Embryonic facial prominence (tissue), 1 donor: ENCODE measurements around the gene CD6.
"Not testable (repeated sequence)": the region's sequence is repeated elsewhere in the genome, so short reads cannot be mapped to it uniquely, and the experiment has no call there.

ENCODE experiments used
- DNase-seq: peaks from one replicate; pipeline ENCODE4 v3.0.0-alpha.2; 2016; ENCODE audit errors: extremely low spot score

Gene CD6

DNA sequence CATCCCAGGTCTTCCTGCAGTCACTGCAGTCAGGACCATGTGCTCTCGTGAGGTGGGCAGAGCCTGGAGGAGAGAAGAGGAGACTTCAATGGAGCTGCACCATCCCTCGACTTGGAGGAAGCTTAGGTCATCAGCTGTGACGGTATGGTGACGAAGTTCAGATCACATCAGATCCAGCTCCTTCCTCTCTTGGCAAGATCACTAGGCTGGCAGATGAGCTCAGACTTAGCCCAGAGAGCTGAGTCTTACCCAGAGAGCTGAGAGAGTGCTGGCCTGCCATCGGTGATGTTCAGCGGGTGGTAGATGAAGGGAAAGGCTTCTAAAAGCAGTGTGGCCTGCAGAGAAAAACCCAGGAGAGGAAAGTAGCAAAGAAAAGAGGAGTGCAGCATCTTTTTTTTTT, 17.7 kb upstream of the CD6 start:
- no peak for DNase-seq

DNA sequence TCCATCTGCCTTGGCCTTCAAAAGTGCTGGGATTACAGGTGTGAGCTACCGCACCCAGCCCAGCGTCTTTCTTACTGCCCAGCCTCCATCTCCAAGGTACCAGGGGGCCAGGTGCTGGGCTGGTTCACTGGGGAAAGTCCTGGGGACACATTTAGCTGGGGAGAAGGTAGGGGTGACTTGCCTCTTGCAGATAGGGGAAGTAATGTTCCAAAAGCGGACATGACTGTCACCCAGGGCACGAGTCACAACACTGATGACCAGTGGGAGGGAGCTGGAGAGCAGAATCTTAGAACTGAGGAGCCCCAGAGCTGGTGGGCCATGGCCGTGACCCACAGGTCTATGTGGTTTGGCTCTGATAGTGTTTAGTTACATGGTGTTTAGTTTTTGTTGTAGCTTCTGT, 17.1 kb upstream of the CD6 start:
- no peak for DNase-seq

DNA sequence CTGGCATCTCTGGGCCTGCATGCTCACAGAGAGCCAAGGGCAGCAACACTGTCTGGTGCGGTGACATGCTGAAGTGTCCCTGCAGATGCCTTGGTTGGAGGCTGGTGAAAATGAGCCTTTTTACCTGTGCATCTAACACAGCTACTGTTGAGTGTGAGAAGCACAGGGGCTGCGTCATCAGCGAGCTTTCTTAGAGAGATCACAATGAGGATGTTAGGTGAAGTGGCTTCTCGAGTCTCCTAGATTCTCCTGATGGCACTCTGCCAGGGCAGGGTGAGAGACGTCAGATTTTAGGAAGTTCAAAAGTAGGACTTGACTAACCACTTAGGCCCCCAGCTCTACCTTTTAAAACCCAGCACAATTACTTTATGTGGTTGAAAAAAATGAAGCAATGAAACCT, 15.9 kb upstream of the CD6 start:
- no peak for DNase-seq

- no peak for DNase-seq
These were observed 14.3 kb upstream of the CD6 start for GRCh38 chr11:60957188-60957587.

DNA sequence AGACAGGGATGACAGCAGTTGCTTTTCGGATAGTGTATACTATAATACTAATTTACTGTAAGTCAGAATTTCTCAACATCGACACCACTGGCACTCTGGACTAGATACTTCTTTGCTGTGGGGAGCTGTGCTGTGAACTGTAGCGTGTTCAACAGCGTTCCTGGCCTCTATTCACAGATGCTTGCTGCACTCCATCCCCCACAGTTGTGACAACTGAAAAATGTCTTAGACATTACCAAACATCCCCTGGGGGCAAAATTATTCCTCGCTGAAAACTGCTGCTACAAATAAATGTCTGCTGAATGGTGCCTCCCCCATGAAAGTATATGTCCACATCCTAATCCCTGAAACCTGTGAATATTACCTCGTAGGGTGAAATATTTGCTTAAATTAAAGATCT, 12.0 kb upstream of the CD6 start:
- DNase-seq = no peak

DNA sequence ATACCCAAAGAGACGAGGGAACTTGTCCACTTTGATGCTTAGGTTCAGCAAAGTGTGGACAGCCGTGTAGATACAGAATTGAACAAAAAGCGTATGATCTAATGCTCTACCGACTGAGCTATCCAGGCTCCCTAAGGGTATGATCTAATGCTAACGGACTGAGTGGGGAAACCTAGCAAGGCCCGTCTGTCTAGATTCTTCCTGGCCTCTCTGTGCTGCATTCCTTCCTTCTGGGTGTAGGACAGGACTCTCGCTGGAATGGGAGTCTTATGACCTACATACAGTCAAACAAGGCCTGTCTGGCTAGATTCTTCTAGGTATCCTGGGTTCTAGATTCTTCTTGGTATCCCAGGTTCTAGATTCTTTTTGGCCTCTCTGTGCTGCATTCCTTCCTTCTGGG, 11.1 kb upstream of the CD6 start:
- no peak for DNase-seq

DNA sequence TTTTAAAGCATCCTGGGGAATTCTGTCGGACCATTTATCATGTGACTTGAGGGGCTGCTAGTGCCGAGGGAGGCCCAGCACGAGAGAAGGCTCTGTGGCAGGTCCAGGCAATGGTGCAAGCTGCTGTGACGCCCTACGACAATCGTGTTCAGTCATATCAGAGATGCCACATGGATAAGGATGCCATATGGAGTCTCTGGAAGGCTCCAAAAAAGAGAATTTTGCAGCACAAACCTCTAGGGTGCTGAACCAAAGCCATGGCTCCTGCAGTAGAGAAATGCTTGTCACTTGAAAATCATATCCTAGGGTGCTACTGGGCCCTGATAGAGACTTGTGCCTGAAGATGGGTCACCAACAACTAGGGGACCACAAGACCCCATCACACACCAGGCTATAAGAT, 6.7 kb upstream of the CD6 start:
- no peak for DNase-seq

DNA sequence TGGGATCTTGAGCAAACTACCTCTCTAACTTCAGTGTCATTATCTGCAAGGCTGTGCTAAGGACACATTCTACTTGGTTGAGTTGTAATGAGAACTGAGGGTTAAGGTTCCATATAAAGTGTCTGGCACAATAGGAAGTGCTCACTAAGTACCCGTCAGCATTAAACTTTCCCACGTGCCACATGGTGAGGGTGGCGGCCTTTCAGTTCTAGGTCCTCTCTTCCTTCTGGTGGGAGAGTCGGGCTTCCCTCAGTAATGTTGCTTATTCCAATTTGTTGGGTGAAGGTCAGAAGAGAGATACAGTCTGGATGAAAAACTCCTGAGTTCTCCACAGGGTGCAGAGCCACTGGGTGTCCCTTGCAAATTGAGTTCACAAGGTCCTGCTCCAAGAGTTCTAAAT, 4.6 kb upstream of the CD6 start:
- no peak for DNase-seq

- no peak for DNase-seq
These were observed 3.3 kb upstream of the CD6 start for GRCh38 chr11:60968223-60968622.

DNA sequence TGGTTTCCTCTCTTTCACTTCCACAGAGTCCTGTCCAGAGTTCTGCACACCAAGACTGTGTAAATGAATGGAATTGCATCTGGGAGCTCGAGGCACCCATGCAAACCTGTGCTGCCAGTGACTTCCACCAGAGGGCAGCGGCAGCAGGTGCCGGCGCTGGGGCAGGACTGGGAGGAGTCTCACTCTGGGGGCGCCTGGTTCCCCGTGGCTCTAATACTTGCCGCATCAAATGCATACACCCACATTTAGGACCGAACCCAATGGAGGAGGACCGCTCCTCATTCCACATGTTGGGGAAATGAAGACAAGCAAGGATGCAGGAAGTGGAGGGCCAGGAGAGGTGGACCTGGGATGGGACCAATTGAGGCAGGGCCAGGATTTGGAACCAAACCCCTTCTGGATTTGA, 1.1 kb upstream of the CD6 start:
- DNase-seq = no peak

- DNase-seq = no peak
These were observed 590 bp upstream of the CD6 start for GRCh38 chr11:60970890-60971289.

DNA sequence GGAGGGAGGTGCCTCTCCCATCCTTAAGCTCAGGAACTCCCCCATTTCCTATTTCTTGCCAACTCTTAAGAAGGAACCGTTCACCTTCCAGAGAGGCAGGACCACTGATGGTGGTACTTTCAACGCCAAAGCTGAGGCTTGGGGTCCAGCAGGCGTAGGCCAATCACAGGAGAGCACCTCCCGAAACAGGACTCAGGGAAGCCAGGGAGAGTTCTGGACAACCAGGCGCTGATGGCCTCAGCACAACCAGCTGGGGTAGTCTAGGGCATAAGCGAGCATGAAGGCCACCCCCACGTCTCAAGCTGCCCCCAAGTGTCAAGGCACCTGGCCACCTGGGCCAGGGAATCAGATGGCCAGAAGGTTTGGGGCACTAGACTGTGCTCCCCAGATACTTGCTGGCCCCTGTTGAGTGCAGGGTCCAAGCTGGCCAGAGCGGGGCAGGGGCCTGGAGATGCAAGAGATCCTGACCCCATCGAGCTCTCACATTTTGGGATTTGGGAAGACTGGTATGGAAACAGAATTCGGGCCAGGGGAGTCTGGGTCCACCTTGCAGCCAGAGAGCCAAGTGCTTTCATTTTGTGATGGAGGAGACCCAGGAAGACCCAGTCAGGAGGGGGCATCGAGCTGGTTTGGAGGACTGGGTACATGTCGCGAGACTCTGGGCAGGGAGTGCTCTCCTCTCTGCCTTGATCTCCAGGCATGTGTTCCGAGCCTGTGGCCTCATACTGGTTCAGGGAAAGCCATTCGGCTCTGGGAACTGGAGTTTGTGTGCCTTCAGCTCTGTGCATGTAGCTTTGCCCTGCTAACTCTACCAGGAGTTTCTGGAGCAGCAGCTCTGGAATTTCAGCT, 926 bp downstream of the CD6 start:
- no peak for DNase-seq

GRCh38 chr11:60973699-60974098, 2.2 kb downstream of the CD6 start:
- no peak for DNase-seq

GRCh38 chr11:60974316-60974715, 2.8 kb downstream of the CD6 start:
- DNase-seq = not testable (repeated sequence)

DNA sequence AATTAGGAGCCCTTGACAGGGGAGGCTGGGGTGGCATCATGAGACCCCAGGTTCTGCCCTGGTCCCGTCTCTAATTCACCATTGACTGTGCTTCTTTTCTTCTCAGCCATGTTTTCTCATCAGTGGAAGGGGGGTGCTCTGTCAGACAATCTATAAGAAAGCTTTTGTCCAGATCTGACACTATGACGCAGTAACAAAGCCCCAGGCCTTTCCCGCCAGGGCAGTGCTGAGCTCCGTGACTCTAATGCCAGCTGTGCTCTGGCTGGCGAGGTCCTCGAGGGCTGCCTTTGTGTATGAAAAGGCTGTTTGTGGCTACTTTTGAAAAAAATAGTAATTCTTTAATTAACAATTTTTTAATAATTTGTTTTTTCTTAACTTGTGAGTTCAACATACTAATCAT, 3.2 kb downstream of the CD6 start:
- DNase-seq = no peak

GRCh38 chr11:60977224-60977623, 5.7 kb downstream of the CD6 start:
- no peak for DNase-seq

- no peak for DNase-seq
These were observed 6.4 kb downstream of the CD6 start for GRCh38 chr11:60977836-60978235.

GRCh38 chr11:60978546-60979380, 7.3 kb downstream of the CD6 start:
- DNase-seq = no peak

DNA sequence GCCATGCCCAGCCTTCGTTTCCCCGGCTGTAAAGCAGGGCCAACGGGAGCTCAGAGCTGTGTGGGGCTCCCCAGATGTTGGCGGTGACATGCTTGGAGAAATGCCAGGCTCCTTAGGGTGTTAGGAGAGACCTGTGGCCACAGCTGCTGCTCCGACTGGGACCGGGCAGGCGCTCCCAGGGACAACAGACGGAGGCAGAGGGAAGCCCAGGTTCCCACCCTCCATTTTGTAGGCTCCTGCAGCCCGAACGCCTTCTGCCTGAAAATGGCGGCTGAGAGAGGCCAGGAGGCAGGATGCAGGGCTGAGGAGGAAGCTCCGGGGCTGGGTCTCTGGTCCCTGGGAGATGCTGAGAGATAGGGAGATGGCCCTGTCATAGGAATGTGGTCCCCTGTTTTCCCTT, 10.0 kb downstream of the CD6 start:
- DNase-seq = no peak

GRCh38 chr11:60982184-60982583, 10.7 kb downstream of the CD6 start:
- no peak for DNase-seq

GRCh38 chr11:60984149-60984548, 12.7 kb downstream of the CD6 start:
- no peak for DNase-seq

GRCh38 chr11:60984636-60985035, 13.2 kb downstream of the CD6 start:
- no peak for DNase-seq

GRCh38 chr11:60985501-60985900, 14.0 kb downstream of the CD6 start:
- DNase-seq = no peak
